Adrenal gland (tissue), 5 donors: ENCODE measurements around the gene ADAMTSL1.

Source experiments
- CTCF ChIP-seq, 6 experiments: fragments of 450-650 bp in 4 of 6; fragments of 200-600 bp in 2 of 6; sonication (generic) in 1 of 6; IDR thresholded peaks; 1 replicate in 5 of 6; 2 replicates in 1 of 6; pipeline versions ENCODE4 v1.5.1 to v1.8.0; 2016 to 2021; ENCODE audit warnings: antibody characterized with exemption in 6 of 6, mild to moderate bottlenecking in 2 of 6, moderate library complexity in 1 of 6
- POLR2A ChIP-seq, 2 donors: fragments of 450-650 bp; IDR thresholded peaks; one replicate each; pipeline ENCODE4 v1.6.1; 2017; ENCODE audit warnings: antibody characterized with exemption in 2 of 2, mild to moderate bottlenecking in 2 of 2, moderate library complexity in 1 of 2
- donor health status: DM: no; HTN: no; CAD: no.

GRCh38 chr9:18743971-18744370 lies 270.0 kb downstream of the ADAMTSL1 start:
- TF ChIP-seq POLR2A (IDR thresholded peaks at IDR 0.05), result no peak
- TF ChIP-seq CTCF (IDR thresholded peaks at IDR 0.05), result no peak
